CD4-positive, alpha-beta T cell treated with Interferon alpha-2 for 1 hour (primary cell): ENCODE data around the gene SLC2A14.
A peak's percentile ranks its signal among the peaks of the same experiment; 100 is the strongest.
"Not testable (repeated sequence)": the region's sequence is repeated elsewhere in the genome, so short reads cannot be mapped to it uniquely, and the experiment has no call there.

Experiments
- DNase-seq, 2 donors: peaks; one replicate each; pipeline ENCODE4 v3.0.0-alpha.2; 2020 to 2022

The SLC2A14 gene

DNA sequence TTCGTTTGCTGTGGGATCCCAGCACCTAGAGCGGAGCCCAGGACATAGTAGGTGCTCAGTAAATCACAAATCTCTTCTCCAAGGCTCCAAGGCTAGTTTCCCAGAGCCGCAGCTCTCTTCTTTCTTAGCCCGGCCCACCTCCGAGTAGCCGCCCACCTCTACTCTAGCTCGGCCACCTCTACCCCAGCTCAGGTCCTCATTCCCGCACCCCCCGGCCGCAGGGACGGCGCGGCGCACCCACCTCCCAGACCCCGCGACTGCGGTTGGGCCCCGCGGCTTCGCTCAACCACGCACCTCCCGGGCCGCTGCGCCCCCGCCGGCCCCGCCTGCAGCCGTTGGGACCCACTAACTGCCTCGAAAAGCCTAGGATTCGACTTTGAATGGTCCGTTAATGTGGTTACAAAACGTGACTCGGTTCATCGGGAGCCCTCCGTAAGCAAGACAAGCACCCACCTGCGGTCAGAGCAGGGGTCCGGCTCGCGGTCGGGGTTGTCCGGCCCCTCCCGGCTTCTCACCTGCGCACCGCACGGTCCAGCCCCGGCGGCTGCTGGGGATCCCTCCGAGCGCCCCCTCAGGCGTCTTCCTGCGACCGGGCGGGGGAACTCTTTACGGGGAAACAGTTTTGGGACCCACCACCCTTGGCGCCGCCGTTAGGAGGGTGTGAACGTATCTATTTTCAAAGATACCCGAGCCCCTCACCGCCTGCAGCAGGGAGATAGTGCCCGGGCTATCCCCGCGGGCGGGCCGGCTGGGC is at the start of gene SLC2A14:
Gene SLC2A14, minus strand, starts transcription at position 350 of the 754 bp plus-strand sequence. CDS start 3,035 bp downstream, outside the sequence.
- no peak for DNase-seq

DNA sequence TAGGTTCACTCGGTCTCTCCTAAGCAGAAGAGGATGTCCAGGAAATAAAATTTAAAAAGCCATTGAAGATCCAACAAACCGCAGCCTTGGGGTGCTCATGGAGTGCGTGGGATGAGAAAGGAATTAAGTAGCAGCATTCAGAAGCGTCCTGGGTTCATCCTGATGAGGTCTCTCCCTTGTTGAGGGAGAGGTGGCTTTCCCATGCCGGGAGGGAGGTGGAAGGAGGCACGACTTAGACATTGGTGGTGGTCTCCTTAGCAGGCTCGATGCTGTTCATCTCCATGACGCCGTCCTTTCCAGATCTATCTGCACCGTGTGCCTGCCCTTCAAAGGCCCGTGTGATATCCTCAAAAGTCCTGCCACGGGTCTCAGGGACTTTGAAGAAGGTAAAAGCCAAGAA is 48.5 kb upstream of the SLC2A14 start:
- not testable (repeated sequence) for DNase-seq

DNA sequence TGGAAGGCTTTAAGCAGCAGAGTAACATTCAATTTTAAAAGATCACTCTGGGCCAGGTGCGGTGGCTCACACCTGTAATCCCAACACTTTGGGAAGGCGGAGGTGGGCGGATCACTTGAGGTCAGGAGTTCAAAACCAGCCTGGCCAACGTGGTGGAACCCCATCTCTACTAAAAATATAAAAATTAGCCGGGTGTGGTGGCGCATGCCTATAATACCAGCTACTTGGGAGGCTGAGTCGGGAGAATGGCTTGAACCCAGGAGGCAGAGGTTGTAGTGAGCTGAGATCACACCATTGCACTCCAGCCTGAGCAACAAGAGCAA is 45.5 kb upstream of the SLC2A14 start:
- DNase-seq, result not testable (repeated sequence)

DNA sequence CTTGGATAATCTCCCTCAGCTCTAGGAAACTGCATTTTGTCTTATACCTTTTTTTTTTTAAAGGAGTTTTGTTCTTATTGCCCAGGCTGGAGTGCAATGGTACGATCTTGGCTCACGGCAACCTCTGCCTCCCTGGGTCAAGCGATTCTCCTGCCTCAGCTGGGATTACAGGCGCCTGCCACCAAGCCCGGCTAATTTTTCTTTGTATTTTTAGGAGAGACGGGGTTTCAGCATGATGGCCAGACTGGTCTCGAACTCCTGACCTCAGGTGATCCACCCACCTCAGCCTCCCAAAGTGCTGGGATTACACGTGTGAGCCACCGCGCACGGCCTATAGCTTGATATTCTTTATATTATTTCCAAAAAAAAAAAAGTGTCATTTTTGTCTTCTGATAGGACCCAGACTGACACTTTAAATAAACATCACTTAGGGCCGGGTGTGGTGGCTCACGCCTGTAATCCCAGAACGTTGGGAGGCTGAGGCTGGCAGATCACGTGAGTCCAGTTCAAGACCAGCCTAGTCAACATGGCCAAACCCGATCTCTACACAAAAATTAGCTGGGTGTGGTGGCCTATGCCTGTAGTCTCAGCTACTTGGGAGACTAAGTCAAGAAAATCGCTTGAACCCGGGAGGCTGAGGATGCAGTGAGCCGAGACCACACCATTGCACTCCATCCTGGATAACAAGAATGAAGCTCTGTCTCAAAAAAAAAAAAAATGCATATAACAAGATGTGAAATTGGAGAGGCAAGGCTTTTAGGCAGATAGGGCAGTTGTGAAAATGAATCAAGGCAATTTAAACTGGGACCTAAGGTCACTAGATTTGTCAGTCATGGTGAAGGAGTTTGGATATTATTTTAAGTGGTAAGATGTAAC is 44.9 kb upstream of the SLC2A14 start:
- no peak for DNase-seq

DNA sequence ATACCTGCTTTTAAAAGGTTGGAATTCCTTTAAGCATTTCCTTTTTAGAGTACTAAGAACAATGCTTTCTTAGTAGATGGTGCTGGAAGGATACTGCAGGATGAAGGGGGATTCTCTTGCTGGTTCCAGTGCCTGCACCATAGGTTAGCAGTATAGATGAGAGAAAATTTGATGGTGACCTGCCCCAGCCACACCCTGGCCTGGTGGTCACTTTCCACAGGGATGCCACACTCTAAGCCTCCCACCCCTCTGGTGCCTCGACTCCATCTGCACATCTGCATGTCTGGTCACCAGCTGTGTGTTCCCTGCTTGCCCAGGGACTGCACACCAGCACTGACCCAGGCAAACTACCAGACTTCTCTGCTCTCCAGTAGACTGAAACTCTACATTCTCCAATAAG is 44.2 kb upstream of the SLC2A14 start:
- peak in 1 of 2 donors; percentile 31 for DNase-seq

DNA sequence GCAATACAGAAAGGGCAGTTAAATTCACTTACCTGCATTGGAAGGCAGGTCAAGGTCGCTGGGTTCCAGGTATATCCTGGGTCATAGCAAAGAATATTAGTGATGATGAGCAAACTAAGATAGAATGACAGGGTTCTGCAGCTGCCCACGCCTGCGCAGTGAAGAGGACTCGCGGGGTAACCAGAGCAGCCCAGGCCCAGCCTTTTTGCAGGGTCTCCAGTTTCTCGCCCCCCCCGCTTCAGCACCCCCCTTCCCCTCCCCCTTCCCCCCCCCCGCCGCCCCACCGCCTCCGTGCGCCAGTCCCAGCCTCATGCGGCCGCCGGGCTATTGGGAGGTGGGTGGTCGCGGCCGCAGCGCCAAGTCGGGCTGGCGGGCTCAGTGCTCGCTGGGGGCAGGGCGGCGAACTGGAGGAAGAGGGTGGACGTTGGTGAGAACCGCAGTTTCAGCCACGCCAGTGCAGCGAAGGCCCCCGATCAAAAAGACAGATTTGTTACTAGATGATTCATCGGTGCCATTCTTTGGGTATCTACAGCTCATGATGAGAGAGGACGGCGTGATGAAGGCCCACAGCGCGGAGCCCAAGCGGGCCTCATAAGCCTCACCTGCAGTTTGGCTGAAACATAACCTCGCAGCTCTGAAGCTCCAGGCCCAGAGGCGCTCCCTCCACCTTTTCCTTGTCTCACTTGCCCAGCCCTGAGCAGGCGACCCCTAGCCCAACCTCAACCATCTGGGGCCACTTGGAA is 43.1 kb upstream of the SLC2A14 start:
- no peak for DNase-seq

DNA sequence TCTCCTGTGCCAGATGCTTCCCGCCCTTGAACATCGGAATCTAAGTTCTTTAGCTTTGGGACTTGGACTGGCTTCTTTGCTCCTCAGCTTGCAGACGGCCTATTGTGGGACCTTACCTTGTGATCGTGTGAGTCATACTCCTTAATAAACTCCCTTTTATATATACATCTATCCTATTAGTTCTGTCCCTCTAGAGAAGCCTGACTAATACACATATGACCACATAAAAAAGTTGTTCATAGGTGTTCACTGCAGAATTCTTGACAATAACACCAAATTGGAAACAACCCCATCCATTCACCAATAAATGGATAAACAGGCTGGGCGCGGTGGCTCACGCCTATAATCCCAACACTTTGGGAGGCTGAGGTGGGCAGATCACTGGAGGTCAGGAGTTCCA is 37.4 kb upstream of the SLC2A14 start:
- peak in 1 of 2 donors; percentile 10 for DNase-seq

DNA sequence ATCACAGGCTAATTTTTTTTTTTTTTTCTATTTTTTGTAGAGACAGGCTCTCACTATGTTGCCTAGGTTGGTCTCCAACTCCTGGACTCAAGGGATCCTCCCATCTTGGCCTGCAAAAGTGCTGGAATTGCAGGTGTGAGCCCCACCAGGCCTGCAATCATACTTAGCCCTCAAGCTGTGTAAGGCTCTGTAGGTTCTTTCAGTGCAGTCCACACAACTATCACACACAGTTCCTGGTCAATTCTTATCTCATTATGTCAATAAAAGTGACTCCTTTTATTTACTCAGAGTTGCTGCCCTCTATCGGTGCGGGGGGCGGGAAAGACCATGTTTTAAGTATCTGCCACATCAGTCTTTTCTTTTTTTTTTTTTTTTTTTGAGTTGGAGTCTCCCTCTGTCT is 34.3 kb upstream of the SLC2A14 start:
- peak in 1 of 2 donors; percentile 28 for DNase-seq

DNA sequence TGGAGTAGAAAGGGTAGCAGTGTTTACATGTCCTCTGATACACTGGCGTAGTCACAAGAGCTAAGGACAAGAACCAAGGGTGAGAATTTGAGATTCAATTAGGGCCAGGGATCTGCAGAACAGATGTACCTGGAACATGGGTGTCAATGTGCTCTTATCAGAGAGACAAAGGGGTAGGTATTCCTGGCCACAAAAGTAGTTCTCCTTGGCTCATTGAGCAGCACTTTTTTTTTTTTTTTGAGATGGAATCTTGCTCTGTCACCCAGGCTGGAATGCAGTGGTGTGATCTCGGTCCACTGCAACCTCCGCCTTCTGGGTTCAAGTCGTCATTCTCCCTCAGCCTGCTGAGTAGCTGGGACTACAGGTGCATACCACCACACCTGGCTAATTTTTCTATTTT is 33.6 kb upstream of the SLC2A14 start:
- not testable (repeated sequence) for DNase-seq

DNA sequence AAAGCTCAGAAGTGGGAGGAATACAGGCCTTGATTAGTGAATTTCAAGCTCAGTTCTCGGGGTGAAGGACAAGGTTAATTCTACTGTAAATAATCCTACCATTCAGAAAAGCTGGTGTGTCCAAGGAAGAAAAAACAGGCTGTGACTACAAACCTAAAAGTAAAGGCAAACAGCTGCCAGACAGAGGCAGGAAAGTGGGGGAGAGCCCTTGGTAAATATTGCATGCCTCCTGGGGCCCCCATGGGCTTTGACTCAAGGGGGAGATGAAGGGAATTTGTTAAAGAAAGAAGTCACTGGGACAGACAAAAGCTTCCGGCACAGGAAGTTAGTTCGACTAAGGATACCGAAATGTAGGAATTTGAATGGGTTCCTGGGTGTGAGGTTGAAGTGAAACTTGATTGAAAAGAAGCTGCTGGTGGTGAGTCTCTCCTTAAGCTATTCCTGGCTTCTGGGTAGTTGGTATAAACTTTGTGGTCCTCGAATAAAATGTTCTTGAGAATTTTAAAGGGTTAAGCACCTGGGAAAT is 32.9 kb upstream of the SLC2A14 start:
- not testable (repeated sequence) for DNase-seq

DNA sequence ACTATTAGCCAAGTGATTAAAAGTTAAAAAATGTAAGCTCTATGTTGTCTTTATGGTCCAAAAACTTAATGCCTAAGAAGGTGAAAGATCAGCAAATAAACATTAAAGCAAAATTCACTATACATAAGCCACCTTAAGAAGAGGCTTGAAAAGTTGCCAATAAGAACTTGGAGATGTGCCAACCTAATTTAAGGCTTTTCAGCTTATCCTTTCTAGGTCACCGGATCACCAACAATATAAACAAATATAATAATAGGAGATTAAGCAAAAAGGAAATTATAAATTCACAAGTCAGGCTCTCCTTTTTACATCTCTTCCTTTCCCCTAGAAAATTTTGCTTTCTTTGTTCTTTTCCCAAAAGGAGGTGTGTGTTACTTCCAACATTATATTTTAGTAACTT is 32.4 kb upstream of the SLC2A14 start:
- DNase-seq, result no peak

DNA sequence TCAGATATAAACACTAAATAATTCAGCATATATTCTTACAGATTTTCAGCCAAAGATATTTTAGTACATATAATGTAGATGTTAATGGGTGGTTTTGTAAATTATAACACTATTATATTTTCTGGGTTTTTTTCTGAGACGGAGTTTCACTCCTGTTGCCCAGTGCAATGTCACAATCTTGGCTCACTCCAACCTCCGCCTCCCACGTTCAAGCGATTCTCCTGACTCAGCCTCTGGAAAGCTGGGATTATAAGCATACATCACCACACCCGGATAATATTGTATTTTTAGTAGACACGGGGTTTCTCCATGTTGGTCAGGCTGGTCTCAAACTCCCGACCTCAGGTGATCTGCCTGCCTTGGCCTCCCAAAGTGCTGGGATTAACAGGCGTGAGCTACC is 29.7 kb upstream of the SLC2A14 start:
- DNase-seq, result not testable (repeated sequence)

DNA sequence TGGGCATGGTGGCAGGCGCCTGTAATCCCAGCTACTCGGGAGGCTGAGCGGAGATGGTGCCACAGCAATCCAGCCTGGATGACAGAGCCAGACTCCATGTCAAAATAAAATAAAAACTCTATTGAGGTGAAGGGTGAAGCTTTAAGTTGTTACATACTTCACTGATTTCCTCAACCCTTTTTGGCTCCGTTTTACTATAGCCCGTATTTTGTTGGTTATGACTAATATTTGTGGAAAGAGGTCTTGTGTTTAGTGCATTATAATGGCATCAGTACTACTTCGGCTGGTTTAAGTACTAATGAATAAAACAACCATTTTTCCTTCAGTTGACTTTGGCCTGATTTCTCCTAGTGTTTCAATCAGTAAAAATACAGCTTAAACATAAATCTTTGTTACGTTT is 27.0 kb upstream of the SLC2A14 start:
- DNase-seq, result no peak

DNA sequence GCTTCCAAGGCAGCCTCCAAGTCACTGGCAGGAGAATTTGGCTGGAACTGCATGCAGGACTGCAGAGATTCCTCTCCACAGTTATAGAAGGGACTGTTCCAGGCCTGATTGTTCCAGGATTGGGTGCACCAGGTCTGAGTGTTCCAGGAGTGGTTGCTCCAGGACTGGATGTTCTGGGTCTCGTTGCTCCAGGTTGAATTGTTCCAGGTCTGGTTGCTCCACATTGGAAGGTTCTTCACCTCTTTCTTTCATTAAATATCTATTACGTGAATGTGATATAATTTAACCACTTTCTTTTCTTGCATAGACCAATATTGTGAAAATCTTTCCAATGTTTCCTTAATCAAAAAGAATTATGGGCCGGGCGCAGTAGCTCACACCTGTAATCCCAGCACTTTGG is 24.0 kb upstream of the SLC2A14 start:
- DNase-seq, result not testable (repeated sequence)

DNA sequence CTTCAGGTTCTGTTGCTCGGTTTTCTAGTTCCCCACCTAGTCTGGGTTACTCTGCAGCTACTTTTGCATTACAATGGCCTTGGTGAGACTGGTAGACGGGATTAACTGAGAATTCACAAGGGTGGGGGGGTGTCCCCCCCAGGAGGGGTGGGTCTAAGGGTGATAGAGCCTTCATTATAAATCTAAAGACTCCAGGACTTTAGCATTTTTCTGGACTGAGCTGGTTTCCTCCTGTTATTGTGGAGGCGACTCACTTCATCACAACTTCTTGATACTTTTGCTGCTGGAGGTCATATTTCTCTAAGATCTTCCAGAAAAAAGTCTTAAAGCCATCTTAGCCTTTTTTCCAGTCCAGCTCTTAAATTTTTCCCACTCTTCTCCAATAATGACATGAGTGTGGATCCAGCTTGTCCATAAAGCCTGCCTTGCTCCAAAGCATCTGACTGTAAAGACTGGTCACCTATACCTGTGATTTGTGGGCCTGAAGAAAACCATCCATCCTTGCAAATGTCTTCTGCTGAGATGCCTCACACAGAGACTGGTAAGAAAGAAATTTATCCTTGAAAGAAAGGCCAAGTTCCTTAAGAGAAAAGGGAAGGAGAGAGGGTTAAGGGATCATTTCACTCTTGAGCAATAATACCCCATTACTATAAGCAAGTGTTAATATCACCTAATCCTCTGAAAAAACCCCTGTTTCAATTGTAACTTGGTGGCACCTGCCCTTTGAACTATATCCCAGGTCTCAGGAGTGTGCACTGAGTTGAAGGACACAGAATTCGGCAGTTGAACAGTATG is 19.7 kb upstream of the SLC2A14 start:
- DNase-seq, result no peak

DNA sequence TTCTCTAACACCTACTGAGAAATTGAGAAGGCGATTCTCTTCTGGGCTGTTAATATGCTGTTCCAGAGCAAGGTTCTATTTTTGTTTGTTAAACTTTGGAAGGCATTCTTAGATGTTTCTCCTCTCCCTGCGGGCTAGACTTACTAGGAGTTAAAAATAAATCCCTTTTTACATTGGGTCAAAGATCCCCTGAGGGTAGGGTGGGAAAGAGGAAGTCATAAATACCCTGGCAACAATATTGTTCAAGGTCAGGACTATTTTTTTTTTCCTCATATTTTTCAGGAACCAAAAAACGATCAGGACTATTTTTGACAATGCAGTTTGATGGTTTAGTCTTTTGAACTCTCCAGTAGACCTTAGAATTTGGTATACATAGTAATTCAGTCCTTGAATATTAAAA is 12.0 kb upstream of the SLC2A14 start:
- no peak for DNase-seq

DNA sequence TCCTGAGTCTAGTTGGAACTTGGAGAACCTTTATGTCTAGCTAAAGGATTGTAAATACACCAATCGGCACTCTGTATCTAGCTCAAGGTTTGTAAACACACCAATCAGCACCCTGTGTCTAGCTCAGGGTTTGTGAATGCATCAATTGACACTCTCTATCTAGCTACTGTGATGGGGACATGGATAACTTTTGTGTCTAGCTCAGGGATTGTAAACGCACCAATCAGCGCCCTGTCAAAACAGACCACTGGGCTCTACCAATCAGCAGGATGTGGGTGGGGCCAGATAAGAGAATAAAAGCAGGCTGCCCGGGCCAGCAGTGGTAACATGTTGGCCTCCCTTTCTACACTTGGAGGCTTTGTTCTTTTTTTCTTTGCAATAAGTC is 9.0 kb upstream of the SLC2A14 start:
- not testable (repeated sequence) for DNase-seq

DNA sequence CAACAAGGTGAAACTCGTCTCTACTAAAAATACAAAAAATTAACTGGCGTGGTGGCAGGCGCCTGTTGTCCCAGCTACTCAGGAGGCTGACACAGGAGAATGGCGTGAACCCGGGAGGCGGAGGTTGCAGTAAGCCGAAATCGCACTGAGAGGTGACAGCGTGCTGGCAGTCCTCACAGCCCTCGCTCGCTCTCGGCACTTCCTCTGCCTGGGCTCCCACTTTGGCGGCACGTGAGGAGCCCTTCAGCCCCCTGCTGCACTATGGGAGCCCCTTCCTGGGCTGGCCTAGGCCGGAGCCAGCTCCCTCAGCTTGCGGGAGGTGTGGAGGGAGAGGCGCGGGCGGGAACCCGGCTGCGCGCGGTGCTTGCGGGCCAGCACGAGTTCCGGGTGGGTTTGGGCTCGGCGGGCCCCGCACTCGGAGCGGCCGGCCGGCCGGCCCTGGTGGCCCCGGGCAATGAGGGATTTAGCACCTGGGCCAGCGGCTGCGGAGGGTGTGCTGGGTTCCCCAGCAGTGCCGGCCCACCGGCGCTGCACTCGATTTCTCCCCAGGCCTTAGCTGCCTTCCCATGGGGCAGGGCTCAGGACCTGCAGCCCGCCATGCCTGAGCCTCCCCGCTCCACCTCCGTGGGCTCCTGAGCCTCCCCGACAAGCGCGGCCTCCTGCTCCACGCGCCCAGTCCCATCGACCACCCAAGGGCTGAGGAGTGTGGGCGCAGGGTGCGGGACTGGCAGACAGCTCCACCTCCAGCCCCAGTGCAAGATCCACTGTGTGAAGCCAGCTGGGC is 8.4 kb upstream of the SLC2A14 start:
- not testable (repeated sequence) for DNase-seq

DNA sequence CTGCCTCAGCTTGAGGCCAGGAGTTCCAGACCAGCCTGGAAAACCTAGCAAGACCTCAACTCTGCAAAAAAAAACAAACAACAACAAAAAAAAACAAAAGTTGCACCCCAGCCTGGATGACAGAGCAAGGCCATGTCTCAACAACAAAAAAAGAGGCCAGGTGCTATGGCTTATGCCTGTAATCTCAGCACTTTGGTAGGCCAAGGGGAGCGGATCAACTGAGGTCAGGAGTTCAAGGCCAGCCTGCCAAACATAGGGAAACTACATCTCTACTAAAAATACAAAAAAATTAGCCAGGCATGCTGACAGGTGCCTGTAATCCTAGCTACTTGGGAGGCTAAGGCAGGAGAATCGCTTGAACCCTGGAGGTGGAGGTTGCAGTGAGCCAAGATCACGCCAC is 6.5 kb upstream of the SLC2A14 start:
- DNase-seq, result no peak

DNA sequence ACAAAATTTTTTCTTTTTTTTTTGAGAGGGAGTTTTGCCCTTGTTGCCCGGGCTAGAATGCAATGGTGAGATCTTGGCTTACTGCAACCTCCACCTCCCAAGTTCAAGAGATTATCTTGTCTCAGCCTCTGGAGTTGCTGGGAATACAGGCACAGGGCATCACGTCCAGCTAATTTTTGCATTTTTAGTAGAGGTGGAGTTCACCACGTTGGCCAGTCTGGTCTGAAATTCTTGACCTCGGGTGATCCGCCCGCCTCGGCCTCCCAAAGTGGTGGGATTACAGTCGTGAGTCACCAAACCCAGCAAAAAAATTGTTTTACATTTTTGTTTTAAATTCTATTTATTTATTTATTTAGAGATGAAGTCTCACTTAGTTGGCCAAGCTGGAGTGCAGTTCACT is 4.7 kb upstream of the SLC2A14 start:
- DNase-seq, result no peak

DNA sequence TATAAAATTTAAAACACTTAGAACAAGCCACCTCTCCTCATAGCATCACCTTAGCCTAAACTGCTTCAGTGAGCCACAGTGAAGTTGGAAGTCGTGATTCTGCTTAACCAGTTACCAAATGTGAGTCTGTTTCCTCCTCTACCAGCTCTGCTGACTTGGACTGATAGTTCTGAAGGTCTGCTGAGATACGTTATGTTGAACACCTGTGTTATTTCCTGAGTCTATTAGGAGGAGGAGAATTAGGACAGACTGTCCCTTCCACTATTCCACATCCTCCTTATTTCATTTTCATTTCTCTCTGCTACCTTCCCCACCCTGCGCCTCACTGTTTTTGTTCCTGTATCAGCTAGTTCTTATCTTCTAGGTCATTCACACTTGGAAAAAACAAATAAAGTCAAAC is 2.4 kb downstream of the SLC2A14 start:
- no peak for DNase-seq

DNA sequence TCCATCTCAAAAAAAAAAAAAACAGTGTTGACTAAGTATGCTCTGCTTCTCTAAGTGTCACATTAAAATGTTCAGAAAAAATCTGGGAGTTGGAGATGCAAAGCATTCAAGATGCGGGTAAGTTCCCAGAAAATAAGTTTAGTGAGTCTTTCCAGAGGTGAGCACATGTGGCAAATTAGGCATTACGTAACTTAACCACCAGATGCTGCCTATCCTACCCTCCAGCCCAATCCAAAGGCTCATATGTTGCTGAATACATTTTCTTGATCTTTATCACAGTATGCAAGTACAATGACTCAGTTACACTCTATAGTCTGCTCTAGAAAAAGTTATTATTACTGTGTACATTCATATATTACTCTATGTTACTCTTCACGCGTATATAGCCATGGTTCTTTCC is 3.6 kb downstream of the SLC2A14 start:
- no peak for DNase-seq
